GM18861 (cell line): ENCODE data around the gene R3HDM4.

ENCODE experiments used
- ATAC-seq: cut with Tn5 transposase; IDR thresholded peaks from one replicate; pipeline ENCODE4 v1.9.1; 2021; ENCODE audit not compliant: unreplicated experiment

R3HDM4 gene

GRCh38 chr19:917323-918151 lies 4.5 kb upstream of the R3HDM4 start, which contains the start of gene KISS1R:
Gene KISS1R (plus strand): TSS chr19:917333. CDS start chr19:917503, 170 bp downstream.
- no peak for ATAC-seq

GRCh38 chr19:916645-917322 lies 3.8 kb upstream of the R3HDM4 start:
- ATAC-seq, result no peak

- ATAC-seq, result no peak
Measured at GRCh38 chr19:912181-913079, 589 bp downstream of the R3HDM4 start.

- ATAC-seq, result no peak
Measured at GRCh38 chr19:911197-912033, 1.6 kb downstream of the R3HDM4 start.

- no peak for ATAC-seq
Measured at GRCh38 chr19:907183-907853, 5.7 kb downstream of the R3HDM4 start.

- ATAC-seq, result no peak
Measured at GRCh38 chr19:906480-906879, 6.5 kb downstream of the R3HDM4 start.

- ATAC-seq, result no peak
Measured at GRCh38 chr19:904545-904944, 8.5 kb downstream of the R3HDM4 start.

GRCh38 chr19:903266-903797 lies 9.7 kb downstream of the R3HDM4 start:
- no peak for ATAC-seq

- no peak for ATAC-seq
Measured at GRCh38 chr19:902446-903226, 10.4 kb downstream of the R3HDM4 start.

GRCh38 chr19:902093-902370 lies 11.0 kb downstream of the R3HDM4 start:
- no peak for ATAC-seq

- no peak for ATAC-seq
Measured at GRCh38 chr19:901216-902092, 11.6 kb downstream of the R3HDM4 start.

- ATAC-seq, result no peak
Measured at GRCh38 chr19:900302-901111, 12.5 kb downstream of the R3HDM4 start.

GRCh38 chr19:900043-900301 lies 13.0 kb downstream of the R3HDM4 start:
- no peak for ATAC-seq

- ATAC-seq, result no peak
Measured at GRCh38 chr19:899336-900042, 13.5 kb downstream of the R3HDM4 start.

GRCh38 chr19:898663-899062 lies 14.4 kb downstream of the R3HDM4 start:
- ATAC-seq, result no peak

GRCh38 chr19:897442-898039 lies 15.5 kb downstream of the R3HDM4 start:
- no peak for ATAC-seq

- ATAC-seq, result no peak
Measured at GRCh38 chr19:896999-897398, 16.0 kb downstream of the R3HDM4 start.
